Stimulated activated CD4-positive, alpha-beta T cell treated with anti-CD3 and anti-CD28 coated beads, Interleukin-12 subunit alpha, Interleukin-12 subunit beta, amount 100 ng/mL, for 24 hours (primary cell): Measurements from ENCODE around the gene CORO2B.
"Not testable (repeated sequence)": the region's sequence is repeated elsewhere in the genome, so short reads cannot be mapped to it uniquely, and the experiment has no call there.

ENCODE experiments used
- DNase-seq, 2 experiments: peaks; one replicate each; pipeline ENCODE4 v3.0.0-alpha.2; 2020; ENCODE audit warnings: low read depth in 2 of 2

Gene CORO2B

DNA sequence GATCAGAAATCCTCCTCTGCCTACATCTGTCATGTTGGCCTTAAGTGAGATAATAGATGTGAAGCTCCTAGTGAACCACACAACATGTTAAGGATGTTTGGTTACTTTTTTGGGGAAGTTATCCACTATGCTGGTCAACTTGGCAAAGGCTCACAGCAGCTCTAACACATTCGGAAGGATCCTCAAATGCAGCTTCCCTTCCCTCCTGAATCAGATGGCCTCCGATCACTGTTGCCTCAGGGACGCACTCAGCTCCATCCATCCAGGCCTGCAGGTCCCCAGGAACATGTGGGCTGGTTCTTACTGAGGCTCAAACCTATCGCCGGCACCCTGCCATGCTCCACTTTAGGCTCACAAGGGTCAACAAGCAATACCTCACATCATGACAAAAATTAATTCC is 67.9 kb downstream of the CORO2B start:
- no peak for DNase-seq

DNA sequence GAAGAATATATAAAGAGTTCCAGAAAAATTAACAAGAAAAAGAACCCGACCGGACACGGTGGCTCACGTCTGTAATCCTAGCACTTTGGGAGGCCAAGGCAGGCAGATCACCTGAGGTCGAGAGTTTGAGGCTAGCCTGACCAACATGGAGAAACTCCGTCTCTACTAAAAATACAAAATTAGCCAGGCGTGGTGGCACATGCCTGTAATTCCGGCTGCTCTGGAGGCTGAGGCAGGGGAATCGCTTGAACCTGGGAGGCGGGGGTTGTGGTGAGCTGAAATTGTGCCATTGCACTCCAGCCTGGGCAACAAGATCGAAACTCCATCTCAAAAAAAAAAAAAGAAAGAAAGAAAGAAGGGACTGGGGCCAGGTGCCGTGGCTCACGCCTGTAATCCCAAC is 68.6 kb downstream of the CORO2B start:
- DNase-seq, result not testable (repeated sequence)

DNA sequence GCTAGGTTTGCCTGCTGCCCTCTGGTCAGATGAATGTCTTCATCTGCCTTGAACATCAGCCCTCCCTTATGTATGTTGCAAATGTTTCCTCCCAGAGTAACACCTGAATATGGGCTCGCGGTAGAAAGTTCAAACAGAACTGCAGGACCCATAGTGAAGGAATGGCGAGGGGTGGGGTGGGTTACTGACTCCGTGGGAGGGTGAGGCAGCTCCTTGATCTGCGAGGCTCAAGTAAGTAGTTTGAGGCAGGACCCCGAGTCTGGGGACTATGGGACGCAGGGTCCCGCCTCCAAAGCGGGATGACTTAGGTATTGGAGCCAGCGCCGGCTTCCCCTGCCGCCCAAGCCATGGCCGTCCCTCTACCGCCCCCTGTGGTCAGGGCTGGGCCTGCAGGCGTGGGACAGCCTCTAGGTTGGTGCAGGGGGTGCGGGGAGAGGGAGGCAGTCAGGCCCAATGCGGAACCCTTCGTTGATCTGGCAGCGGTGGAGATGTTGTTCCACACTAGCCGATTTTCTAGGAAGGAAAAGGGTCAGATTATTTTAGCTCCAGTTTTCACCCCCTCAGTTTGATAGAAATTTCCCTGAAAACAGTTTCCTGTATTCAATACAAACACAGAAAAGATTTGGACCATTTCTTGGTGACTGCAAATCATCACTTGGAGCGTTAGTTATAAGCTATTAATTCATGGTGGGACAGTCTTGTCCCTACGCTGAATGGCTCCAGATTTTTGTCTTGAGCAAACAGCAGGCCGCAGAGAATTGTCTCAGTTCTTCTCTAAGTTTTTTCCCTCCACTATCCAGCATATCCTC is 72.3 kb downstream of the CORO2B start:
- peak in 1 of 2 experiments; percentile 45 for DNase-seq

DNA sequence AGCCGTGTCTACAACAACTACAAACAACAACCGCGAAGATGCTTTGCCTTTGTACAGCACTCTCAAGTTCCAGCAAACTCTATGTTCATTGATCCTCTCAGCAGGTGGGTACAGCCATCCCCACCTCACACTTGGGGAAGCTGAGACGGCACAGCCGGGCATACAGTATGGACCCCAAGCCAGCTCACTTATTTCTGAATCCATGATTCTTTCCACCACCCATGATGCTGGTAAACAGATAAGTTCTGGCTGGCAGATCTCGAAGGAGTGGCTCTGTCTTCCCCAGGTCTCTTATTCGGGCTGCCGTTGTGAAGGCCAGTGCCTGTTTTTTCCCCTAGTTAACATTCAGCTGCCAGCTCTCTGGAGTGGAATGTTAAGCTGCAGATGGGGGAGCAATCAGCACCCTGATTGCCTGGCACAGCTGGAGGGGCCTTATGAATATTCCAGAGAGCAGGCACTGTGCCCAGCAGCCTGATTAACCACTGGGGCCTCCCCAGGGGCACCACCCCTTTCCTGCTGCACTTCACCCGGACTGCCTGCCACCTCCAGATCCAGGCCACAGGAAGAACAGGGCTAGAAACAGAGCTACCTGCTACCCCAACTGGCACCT is 73.2 kb downstream of the CORO2B start:
- DNase-seq, result no peak

DNA sequence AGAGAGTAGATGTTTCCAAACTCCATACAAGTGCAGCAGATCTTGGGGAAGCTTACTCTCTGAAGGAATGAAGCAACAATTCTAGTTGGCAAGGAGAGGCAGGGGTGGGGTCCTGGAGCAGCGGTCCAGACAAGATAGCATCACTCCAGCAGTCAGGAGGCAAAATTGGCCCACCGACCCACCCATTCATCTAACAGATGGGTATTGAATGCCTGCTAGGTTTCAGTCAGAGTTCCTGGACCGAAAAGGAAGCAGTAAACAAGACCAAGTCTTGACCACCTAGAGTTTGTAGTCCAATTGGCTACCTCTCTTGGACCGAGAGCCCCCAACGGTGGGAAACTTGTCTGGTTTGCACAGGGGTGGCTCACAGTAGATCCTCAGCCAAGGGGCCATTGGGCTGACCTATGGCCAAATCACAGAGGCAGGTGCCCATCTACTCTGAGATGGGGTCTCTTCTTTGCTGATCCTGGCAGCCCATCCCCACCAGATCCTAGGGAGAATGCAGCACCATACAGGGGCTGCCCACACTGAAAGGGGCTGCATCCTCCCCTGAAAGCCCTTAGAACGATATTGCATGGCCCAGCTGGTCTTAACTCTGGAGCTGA is 74.3 kb downstream of the CORO2B start:
- no peak for DNase-seq

DNA sequence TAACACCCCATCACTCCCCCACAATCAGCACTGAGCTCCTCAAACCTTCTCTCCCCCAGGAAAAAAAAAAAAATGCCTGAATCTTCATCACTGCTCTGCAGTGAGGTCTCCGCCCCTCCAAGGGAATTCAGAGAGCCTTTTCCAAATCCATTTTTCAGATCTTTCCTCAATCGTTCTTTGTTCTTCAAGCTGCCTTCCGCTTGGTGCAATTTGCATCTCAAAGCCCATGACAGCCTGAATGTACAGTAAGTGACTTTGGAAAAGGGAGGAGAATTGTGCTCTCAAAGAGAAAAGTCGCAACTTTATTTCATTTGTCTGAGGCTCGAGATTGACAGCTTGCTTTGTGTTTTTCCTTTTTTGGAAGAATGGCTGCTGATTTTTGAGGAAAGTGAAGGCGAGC is 75.0 kb downstream of the CORO2B start:
- DNase-seq, result no peak

DNA sequence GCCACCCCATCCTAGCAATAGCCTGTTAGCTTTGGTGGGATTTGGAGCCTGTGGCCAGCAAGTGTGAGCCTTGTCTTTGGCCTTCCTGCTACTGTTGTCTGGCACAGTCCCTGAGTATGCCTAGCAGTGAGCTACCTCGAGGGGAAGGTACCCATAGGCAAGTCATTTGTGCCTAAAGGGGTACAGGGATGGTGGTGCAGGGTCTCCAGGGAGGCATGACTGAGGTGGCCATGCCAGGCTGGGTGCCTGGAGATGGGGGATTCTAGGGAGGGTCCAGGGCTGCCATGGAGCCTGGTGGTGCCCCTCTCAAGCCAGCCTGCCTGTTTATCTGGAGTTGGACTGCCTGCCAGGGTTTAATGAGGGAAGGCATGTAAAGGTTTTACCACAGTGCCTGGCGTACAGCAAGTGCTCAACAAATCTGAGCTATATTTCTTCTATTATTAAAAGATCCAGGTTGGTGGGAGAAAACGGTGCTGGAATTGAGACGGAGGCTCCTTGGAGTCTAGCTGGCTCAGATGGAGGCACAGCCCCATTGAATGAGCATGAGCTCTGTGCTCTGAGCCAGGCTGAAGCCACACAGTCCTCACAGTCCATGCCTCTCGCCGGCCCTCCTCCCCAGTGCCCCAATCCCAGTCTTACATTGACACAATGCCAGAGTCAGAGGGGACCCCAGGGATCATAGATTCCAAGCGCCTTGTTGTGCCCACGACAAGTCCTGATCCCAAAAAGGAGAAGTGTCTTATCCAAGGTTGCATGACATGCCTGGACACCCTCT is 76.2 kb downstream of the CORO2B start:
- no peak for DNase-seq

DNA sequence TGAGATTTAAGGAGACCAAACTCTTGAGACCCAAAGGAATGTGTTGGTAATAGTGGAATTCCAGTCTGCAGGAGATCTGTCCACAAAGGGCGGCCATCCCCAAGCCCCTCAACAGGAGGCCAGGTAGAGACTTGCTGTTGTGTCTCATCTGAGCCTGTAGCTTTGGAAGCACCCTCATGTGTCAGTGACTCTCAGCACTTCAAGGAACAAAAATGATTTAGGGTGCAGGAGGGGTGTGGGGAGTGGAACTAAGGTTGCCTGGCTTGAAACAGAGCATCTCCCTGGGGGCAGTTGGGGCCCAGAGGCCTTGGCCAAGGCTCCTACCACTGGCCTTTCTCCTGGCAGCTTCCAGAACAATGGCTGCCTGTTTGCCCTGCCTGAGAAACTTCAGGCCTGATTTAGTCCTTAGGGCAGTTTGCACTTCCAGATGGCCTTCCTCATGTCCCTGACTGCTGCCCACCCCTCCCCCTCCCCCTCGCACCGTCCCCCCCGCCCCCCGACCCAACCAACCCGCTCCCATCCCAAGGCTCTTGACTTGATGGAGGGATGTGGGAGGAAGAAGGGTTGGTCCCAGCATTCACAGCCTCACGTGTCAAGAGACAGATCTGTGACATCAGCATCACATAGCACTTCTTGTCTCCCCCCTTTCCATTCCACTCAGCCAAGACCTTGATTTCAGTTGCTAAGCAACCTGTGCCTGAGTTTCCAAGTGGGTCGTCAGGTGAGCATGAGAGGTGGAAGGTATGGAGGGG is 77.1 kb downstream of the CORO2B start:
- DNase-seq, result no peak

DNA sequence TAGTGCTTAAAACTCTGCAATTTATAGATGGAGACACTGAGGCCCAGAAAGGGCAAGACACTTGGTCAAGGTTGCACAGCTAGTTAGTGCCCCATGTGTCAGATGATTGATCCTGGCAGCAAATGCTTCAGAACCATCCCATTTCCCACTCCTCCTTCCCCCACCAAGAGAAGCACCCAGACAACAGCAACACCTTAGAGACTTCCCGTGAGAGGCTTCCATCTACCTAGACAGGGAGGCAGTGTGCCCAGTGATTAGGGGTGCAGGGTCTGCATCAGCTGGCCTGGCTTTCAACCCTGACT is 77.6 kb downstream of the CORO2B start:
- DNase-seq, result no peak

DNA sequence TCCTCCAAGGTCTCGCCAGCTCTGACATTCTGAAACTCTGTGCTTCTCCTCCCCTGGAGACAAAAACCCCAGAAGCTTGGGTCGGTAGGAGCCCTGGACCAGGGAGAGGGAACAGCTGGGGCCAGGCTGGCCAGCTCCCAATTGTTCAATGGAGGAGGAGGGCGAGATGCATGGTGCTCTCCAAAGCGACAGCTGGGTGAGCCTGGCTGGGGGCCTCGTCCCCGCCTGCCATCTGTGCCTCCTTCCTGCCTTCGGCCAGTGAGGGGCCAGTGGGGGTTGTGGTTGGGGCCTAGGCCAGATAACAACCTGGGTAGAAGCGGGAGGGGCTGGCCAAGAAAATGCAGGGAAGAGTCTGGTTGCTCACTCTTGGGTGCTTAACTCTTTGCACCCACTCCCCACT is 79.4 kb downstream of the CORO2B start:
- DNase-seq, result no peak

DNA sequence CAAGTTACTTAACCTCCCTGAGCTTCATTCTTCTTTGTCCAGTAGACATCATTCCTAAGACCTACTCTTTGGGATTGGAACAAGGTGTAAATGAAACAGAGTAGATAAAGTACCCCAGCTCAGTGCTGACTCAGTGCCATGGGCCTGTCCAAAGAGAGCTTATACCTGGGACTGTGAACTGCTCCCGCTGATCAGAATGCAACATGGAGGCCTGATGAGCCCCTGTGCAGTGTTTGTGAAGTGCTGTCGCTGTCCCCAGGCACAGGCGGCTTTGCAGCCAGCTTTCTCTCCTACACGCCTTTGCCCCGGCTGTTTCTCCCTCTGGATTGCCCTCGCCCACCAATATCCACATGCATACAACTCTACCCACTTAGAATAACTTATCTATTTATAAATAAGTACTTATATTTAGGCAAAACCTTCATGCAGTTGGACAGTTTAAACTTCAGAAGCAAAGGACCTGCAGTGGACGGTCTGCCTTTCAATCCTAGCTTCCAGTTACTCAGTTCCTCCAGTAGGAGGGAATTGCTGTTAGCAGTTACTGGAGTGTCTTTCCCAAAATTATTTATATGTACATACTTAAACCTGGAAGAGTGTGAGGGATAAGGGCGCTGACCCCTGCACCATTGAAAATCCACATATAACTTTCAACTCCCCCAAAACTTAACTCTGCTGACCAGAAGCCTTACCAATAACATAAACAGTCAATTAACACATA is 80.0 kb downstream of the CORO2B start:
- DNase-seq, result no peak

DNA sequence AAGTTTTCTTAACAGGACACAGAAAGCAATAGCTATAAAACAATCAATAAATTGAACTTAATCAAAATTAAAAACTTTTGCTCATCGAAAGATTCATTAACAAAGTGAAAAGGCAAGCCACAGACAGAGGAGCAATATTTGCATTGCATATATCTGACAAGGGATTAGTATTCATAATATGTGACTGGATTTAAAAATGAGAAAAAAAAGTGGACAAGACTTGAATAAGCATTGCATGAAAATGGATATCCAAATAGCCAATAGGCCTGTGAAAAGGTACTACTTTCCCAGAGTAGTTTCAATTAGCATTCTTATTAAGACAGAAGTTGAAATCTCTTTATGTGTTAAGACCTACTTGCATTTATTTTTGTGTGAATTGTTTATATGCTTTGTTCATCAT is 84.7 kb downstream of the CORO2B start:
- no peak for DNase-seq

DNA sequence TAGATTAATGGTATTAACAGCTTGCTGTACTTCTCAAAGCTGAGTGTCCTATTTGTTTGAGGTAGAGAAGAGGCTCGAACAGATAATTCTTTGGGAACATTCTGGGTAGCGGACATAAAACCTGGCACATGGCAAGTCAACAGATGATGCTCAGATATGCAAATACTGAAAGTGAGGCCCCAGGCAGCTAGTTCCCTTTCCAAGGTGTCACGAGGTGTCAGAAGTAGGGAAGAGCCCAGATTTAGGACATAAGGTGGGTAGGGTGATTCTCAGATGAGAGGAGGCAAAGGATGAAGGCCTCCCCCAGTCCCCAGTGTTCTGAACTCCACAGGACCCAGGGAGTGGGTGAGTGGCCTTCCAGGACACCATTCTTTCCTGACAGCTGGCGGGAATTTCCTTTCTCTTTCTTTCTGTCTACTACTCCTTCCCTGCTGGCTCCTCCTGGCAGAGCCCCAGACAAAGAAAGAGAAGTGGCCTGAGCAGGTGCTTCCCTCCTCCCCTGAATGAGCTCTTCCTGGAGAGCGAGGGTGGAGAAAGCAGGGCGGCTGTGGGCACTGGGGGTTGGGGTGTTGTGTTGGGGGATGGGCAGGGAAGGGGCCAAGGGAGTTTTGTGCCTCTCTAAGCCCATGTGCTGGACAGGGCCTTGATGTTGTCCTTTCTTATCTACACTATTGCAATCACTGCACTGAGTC is 87.5 kb downstream of the CORO2B start:
- no peak for DNase-seq

DNA sequence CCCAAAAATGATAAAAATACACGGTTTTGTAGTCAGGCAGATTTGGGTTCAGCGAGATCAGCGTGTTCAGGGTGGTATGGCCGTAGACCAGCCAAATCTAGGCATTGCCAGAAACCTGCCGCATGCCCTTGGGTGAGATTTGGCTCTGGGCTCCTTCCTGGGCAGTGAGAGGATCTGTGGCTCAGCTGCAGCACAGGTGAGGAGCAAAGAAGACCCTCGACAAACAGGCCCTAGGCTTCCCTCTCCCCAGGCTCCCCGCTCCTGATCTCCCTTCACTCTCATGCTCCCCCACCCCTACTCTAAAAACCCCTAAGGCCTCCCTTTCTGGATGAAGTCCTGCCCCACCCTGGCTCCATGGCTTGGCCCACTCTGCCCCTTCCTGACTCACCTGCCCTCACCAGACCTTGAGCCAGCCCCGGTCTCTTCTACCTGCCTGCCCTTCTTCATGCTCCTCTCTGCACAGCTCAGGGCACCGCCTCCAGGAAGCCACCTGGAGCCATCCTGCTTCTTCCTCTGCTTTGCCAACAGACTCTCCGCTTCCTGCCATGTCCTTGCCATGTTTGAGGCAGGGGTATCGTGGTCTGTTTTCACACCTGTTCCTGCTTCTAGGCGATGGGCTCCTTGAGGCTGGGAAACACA is 88.1 kb downstream of the CORO2B start:
- no peak for DNase-seq

DNA sequence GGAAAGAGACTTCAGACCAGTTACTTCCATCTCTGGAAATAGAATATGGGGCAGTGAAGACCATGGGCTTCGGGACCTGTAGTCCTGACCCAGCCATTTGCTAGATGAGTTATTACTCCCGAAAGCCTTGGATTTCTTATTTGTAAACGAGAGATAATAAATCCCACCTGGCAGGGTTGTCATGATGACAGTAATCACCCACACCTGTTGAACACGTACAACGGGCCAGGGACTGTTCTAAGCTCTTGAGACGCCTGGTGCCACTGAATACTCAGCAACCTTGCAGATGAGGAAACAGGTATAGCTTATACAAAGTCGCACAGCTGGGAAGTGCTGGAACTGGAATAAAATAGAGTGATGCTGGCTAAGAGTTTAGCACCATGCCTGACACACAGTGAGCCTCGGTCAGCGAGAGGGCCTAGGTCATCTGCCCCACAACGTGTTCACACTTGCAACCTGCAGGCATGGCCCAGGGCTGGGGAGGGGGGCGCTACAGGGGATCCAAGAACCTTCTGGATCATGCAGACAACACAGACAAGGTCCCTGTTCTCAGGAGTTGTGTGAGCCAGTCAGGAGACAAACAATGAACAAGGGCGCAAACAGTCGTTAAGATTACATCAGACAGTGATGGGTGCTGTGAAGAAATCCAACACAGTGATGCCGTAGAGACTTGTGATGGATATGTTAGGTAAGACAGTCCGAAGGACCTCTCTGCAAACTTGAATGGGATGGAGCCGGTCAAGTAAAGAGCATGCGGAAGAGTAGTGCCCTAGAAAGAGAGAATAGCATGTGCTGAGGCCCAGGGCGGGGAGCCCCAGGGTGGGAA is 89.2 kb downstream of the CORO2B start:
- DNase-seq, result no peak

DNA sequence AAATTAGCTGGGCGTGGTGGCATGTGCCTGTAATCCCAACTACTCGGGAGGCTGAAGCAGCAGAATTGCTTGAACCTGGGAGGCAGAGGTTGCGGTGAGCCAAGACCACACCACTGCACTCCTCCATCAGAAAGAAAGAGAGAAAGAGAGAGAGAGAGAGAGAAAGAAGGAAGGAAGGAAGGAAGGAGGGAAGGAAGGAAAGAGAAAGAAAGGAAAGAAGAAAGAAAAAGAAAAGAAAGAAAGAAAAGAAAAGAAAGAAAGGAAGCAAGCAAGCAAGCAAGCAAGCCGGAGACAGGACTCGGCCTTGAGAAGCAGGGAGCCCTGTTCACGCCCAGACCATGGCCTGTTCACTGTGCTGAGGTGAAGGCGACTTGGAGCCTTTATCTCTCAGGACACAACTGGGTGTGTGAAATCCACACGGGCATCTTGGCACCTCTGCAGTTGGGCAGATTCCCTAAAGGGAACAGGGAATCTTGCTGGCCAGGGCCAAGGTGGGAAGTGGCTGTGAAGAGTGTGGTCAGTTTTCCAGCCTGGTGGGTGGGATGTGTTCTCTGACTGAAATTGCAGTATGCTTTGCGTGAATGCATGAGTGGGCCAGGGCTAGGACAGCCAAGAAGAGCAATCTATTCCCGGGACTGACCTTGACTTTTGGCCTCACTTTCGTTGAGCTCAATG is 90.3 kb downstream of the CORO2B start:
- no peak for DNase-seq

DNA sequence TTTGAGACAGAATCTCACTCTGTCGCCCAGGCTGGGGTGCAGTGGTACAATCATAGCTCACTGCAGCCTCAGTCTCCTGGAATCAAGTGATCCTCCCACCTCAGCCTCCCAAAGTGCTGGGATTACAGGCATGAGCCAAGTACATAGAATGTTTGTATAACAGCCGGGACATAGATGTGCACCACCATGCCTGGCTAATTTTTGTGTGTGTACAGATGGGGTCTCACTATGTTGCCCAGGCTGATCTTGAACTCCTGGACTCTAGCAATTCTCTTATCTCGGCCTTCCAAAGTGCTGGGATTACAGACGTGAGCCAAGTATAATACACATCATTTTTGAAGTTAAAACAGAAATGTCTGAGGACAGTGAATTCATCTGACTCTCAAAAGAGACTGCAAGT is 93.5 kb downstream of the CORO2B start:
- no peak for DNase-seq

DNA sequence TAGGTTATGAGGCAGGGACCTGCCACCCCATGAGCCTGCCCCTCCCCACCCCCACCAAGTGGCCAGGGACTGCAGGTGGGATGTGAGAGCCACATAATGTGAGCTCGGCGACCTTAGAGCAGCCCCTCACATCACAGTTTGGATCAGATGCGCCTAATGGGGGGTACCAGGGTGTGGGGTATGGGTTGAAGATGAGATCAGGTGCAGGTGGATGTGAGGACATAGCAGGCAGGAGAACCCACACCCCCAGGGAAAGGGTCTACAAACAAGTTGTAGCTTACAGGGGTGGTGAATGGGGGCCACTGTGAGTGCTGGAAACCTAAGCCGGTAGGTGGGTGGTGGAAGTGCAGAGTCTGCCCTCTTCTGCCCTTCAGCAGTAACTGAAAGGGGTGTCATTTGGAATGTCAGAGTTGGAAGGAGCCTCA is 94.0 kb downstream of the CORO2B start:
- DNase-seq, result no peak

DNA sequence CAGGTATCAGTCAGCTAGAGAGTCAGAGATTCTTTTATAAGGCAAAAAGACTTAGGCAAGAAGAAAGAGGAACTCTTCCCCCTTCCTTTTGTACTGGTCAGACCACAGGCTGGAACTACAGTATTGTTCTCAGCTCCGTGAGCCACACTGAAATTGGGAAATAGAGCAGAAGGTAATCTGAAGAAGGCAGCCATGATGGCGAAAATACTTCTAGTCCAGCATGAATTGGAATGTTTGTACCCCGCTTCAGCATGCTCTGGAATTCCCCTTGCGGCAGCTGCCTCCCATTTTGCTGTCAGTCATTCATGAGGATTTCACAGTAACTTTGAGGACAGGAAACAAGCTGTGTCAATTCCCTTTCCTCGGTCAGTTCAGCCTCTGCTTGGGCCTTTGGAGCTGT is 96.2 kb downstream of the CORO2B start:
- no peak for DNase-seq
